Measurements from ENCODE around the gene SIGLEC1.
A peak's percentile ranks its signal among the peaks of the same experiment; 100 is the strongest.

The SIGLEC1 gene

GRCh38 chr20:3727401-3728021, 15.1 kb upstream of the SIGLEC1 start:
- peak in 2 of 3 donors; percentile 33 for DNase-seq

- DNase-seq, result no peak
These were observed 12.0 kb upstream of the SIGLEC1 start for GRCh38 chr20:3724356-3724755.

- no peak for DNase-seq
These were observed 10.9 kb upstream of the SIGLEC1 start for GRCh38 chr20:3723284-3723683.

- DNase-seq, result no peak
These were observed 9.5 kb upstream of the SIGLEC1 start for GRCh38 chr20:3721912-3722311.

GRCh38 chr20:3720626-3721025, 8.2 kb upstream of the SIGLEC1 start:
- no peak for DNase-seq

- DNase-seq, result no peak
These were observed 7.7 kb upstream of the SIGLEC1 start for GRCh38 chr20:3720068-3720467.

- no peak for DNase-seq
These were observed 6.6 kb upstream of the SIGLEC1 start for GRCh38 chr20:3719046-3719445.

- peak; percentile 51 to 66 (median 53) for DNase-seq
These were observed 3.9 kb upstream of the SIGLEC1 start for GRCh38 chr20:3716195-3716834.

- peak; percentile 82 to 88 (median 82) for DNase-seq
These were observed 1.7 kb upstream of the SIGLEC1 start for GRCh38 chr20:3714092-3714491.

- peak; percentile 93 to 96 (median 94) for DNase-seq
These were observed 887 bp downstream of the SIGLEC1 start for GRCh38 chr20:3711484-3711941.

GRCh38 chr20:3710703-3711483, 1.5 kb downstream of the SIGLEC1 start:
- DNase-seq, result peak; percentile 81 to 90 (median 82)

- DNase-seq, result no peak
These were observed 2.4 kb downstream of the SIGLEC1 start for GRCh38 chr20:3710011-3710466.

- DNase-seq, result no peak
These were observed 4.9 kb downstream of the SIGLEC1 start for GRCh38 chr20:3707508-3707899.

GRCh38 chr20:3706774-3707507, 5.5 kb downstream of the SIGLEC1 start:
- DNase-seq, result no peak

GRCh38 chr20:3705970-3706739, 6.2 kb downstream of the SIGLEC1 start:
- DNase-seq, result no peak

- no peak for DNase-seq
These were observed 6.9 kb downstream of the SIGLEC1 start for GRCh38 chr20:3705491-3705969.

GRCh38 chr20:3704087-3704486, 8.3 kb downstream of the SIGLEC1 start:
- no peak for DNase-seq

- DNase-seq, result no peak
These were observed 9.6 kb downstream of the SIGLEC1 start for GRCh38 chr20:3702611-3703391.

GRCh38 chr20:3701061-3701998, 11.1 kb downstream of the SIGLEC1 start:
- no peak for DNase-seq

- DNase-seq, result no peak
These were observed 13.4 kb downstream of the SIGLEC1 start for GRCh38 chr20:3699037-3699436.

Data from suppressor macrophage treated with lipopolysaccharide for 1 hour (primary cell).